B cell (primary cell): ENCODE results near the gene CTDNEP1.

Source experiments
- EZH2 ChIP-seq: IDR thresholded peaks from 2 replicates; pipeline ENCODE4 v1.6.1; 2012; ENCODE audit warnings: borderline replicate concordance, low read depth, mild to moderate bottlenecking, moderate library complexity, low read length; ENCODE audit not compliant: insufficient read depth, poor library complexity, severe bottlenecking
- TF ChIP-seq, protein P1 (sequence below): fragments of 200-600 bp; IDR thresholded peaks from one replicate; pipeline ENCODE4 v1.8.0; 2022; ENCODE audit warnings: antibody characterized with exemption, mild to moderate bottlenecking

DNA sequence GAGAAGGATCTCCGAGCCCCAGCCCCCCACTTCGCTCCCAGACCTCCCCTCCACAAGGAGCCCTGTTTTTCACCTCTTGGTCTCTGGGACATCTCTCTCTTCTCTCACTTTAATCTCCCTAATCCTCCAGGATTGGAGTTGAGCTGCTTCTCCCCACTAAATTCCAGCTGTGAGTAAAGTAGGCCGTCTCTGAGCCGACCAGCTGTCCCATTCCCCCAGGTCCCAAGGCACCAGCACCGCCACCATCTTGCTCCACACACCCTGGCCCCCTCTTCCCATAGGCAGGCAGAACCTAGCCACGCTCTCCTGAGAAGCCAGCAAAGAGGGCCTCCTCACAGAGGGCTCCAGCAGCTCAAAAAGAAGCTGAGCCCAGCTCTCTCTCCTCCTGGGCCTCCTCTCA lies 32.8 kb downstream of the CTDNEP1 start:
- TF ChIP-seq, protein P1, sequence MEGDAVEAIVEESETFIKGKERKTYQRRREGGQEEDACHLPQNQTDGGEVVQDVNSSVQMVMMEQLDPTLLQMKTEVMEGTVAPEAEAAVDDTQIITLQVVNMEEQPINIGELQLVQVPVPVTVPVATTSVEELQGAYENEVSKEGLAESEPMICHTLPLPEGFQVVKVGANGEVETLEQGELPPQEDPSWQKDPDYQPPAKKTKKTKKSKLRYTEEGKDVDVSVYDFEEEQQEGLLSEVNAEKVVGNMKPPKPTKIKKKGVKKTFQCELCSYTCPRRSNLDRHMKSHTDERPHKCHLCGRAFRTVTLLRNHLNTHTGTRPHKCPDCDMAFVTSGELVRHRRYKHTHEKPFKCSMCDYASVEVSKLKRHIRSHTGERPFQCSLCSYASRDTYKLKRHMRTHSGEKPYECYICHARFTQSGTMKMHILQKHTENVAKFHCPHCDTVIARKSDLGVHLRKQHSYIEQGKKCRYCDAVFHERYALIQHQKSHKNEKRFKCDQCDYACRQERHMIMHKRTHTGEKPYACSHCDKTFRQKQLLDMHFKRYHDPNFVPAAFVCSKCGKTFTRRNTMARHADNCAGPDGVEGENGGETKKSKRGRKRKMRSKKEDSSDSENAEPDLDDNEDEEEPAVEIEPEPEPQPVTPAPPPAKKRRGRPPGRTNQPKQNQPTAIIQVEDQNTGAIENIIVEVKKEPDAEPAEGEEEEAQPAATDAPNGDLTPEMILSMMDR = no peak
- TF ChIP-seq EZH2 = no peak
